Stimulated activated CD8-positive, alpha-beta memory T cell treated with anti-CD3 and anti-CD28 coated beads, Interleukin-15, amount 100 ng/mL, for 24 hours (primary cell): ENCODE data around the gene C1QTNF6.

Experiments used
- DNase-seq: peaks from one replicate; pipeline ENCODE4 v3.0.0-alpha.2; 2020; ENCODE audit warnings: low read depth

Gene C1QTNF6

DNA sequence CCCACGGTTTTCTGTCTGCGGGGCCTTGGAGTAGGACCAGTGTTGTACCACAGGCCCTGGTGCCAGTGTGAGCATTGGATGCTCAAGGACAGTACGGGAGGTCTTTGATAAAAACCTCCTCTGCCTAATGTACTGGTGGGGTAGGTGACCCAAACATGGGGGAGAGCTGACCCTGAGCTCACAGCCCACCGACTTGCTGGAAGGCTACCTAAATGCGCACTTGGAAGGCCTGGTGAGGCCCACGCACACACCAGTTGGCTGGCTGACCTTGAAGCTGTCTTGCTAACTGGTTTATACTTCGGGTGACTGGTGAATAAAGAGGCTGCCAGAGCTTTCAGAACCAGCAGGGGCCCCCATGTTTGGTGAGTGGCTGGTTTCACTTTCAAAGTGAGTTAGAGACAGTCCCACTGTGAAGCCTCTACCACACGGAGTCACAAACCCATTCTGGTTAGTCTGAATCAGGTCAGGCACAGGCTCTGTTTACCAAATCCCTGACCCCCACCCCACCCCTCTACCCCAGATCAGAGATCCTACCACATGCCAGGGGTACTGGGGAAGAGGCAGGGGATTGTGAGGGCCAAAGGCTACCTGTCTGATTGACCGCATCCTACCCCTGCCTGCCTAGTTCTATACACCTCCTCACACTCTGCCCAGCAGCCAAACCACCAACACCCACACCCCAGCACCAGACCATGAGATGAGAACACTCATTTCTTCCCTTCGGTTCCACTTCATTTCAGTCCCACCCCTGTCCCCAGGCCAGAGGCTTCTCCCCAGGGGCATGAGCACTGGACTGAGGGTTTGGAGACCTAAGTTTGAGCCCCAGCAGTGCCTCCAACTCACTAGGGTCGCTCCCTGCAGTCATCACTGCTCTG lies 25.6 kb downstream of the C1QTNF6 start:
- DNase-seq: no peak

DNA sequence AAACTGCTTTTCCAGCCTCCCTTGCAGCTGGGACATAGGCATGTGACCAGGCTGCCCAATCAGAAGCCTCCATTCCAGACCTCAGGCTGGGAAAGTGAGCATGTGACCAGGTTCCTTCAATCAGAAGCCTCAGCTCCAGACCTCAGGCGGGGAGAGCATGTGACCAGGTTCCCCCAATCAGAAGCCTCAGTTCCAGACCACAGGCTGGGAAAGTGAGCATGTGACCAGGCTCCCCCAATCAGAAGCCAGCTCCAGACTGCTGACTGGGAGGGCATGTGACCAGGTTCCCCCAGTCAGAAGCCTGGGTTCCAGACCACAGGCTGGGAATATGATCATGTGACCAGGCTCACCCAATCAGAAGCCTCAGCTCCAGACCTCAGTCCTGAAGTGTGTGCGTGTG lies 26.6 kb downstream of the C1QTNF6 start:
- no peak for DNase-seq

GRCh38 chr22:37160027-37160426 lies 28.0 kb downstream of the C1QTNF6 start:
- no peak for DNase-seq

GRCh38 chr22:37158963-37159290 lies 29.1 kb downstream of the C1QTNF6 start:
- DNase-seq: no peak

DNA sequence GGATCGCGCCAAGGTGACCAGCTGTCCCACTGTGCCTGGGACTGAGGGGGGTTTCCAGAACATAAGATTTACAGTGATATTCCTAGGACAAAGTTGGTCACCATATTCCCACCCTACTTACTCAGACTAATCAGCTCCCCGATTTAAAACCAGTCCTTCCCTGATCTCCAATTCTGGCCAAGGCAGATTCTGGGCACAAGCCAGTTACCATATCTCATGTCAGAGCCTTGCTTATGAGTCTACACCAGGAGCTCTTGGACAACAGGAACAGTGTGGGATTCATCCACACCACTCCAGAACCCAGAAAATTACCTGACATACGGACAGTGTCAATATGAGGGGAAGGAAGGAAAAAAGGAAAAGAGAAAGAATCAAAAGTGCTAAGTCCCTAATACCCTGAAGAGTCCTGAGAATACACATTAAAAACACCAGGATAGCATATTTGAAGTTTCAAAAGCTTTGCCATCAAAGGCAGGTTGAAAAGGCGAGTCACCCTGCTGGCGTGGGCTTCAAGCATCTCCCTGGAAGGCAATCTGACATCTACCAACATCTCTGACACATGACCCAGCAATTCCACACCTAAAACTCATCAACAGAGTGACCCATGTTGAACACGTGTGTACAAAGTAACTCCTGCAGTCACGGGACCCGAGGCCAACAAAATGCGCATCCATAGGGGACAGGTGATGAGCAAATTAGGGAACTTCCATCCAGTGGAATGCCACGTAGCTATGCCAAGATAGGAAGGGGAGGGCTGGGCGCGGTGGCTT lies 30.3 kb downstream of the C1QTNF6 start:
- DNase-seq: no peak

GRCh38 chr22:37156686-37157435 lies 31.2 kb downstream of the C1QTNF6 start:
- no peak for DNase-seq

DNA sequence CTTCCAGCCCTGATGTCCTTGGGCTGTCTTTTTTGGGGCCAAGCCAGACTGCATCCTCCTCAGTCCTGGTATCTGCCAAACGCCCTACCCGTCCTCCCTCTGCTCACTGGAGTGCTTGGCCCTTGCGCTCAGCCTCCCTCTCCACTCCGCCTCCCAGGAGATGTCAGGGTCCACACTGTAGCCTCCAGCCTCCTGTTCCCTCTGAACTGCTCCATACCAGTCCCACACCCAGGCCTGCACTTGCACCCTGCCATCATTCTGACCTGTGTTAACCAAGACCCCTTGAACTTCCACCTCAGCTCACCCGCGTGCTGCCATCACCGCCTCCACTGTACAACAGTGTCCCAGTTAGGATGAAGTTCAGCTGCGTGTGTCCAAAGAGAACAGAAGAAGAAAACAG lies 32.1 kb downstream of the C1QTNF6 start:
- DNase-seq: no peak

DNA sequence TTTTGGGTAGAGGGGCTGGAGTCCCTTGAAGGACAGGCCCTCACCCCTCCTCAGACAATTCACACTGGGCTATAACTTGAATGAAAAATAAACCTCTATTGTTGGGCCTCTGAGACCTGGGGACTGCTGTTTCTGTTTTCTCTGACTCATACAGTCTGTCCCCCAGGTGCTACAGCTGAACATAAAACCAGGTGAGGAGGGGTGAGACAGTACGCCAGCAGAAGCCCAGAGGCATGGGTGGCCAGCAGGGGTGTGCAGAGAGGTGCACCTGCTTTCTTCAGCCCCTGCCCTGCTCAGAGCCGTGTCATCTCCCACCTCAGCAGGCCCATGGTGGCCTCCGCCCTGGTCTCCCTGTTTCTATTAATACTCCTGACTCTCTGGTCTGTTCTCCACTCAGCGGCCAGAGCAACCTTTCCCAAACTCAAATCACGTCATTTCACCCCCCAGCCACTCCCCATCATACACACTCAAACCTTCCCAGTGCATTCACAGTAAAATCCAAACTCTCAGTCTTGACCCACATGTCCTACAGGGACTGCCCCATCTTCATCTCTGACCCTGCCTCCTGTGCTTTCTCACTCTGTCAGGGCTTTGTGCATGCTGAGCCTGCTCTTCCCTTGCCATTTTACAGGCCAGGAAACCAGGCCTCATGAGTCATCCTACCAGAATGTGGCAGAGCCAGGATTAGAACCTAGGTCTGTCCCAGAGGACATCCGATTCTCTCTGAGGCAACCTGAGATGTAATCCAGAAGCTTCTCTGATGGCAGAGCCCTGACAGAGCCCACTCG lies 32.9 kb downstream of the C1QTNF6 start:
- DNase-seq: no peak

GRCh38 chr22:37153901-37154300 lies 34.1 kb downstream of the C1QTNF6 start:
- no peak for DNase-seq

DNA sequence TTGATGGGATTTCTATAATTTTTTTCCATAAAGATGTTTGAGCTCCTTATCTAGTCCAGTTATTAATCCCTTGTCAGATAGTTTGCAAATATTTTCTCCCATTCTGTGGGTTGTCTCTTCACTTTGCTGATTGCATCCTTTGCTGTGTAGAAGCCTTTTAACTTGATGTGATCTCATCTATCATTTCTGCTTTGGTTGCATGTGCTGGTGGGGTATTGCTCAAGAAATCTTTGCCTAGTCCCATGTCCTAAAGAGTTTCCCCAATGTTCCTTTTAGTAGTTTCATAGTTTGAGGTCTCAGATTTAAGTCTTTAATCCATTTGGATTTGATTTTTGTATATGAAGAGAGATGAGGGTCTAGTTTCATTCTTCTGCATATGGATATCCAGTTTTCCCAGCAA lies 36.6 kb downstream of the C1QTNF6 start:
- DNase-seq: no peak

DNA sequence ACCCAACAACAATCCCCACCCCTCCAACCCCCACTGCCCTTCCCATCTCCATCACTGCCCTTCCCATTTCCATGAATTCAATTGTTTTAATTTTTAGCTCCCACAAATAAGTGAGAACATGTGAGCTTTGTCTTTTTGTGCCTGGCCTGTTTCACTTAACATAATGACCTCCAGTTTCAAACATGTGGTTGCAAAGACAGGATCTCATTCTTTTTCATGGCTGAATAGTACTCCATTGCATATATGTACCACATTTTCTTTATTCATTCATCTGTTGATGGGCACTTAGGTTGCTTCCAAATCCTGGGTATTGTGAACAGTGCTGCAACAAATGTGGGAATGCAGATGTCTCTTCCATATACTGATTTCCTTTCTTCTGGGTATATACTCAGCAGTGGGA lies 37.3 kb downstream of the C1QTNF6 start:
- DNase-seq: no peak

- no peak for DNase-seq
Observed at GRCh38 chr22:37148742-37149665, 39.0 kb downstream of the C1QTNF6 start.

- DNase-seq: no peak
Observed at GRCh38 chr22:37148031-37148651, 39.9 kb downstream of the C1QTNF6 start.

GRCh38 chr22:37147186-37147990 lies 40.7 kb downstream of the C1QTNF6 start:
- no peak for DNase-seq

DNA sequence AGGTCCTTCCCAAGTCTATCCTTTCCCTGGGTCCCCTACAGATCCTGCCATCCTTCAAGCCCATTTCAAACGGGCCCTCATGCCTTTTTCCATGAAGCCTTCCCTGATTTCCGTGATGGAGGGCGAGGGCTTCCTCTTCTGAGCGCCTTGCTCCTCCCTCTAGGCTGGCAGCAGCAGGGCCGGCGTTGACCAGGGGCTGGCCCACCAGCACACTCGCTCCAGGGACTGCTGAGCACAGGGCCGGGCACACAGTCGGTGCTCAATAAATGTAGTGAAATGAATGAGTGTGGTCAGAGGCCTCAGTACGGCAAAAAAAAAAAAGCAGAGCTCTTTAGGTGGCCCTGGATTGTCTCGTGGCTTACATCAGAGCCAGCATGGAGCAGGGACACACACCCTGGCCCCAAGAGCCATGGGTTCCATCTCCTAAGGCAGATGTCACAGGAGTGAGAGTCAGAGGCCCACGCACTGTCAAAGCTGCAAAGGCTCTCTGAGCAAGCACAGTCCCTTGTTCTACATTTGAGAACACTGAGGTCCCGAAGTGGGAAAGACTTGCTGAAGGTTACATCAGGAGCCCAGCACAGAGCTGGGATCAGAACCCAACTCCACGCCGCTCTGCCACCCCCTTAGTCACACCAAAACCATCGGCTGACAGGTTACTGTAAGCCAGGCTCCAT lies 41.4 kb downstream of the C1QTNF6 start:
- no peak for DNase-seq

GRCh38 chr22:37146051-37146385 lies 42.0 kb downstream of the C1QTNF6 start:
- DNase-seq: no peak

DNA sequence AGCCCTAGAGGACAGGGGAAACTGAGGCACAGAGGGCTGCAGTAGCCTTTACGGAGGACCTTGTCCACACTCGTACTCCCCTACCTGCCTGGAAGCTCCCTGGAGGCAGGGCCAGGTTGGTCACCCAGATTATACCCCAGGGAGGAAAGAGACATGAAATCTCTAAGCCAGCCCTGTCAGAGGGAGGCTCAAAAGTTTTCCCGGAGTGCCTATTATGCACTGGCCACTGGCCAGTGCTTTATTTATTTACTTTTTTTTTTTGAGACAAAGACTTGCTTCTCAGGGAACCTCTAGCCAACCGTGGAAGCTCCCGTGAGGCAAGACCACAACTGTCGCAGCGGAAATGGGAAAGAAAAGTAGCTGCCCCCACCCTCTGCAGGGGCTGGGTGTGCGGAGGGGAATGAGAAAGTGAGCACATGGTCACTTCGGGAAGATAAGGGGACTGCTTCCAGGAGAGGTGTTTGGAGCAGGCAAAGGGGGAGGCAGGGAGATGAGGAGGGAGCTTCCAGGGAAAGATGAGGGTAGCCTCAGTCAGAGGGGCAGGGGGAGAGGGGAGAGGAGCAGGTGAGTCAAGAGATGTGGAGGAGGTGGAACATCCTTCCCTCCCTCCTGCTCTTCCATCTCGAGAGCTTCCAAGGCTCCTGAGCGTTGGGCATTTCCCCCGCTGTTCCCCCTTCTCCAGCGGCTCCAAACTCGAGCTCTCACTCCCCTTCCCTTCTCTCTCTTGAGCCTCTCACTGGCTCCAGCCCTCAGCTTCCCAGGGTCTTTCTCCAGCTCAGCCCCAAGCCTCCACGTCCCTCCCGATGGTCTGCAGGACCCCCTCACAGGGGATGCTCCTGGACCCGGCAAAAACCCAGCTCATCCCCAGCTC lies 42.6 kb downstream of the C1QTNF6 start:
- DNase-seq: no peak

- DNase-seq: no peak
Observed at GRCh38 chr22:37144180-37144554, 43.9 kb downstream of the C1QTNF6 start.
